Gastrocnemius medialis (tissue), 4 donors: ENCODE results near the gene ATG14. TPM values are rescaled to one million over a fixed set of nuclear protein-coding genes. Genes with fewer than 3 reads are reported as not detected.

ENCODE experiments used
- ATAC-seq, 2 donors: fragments of 150-250 bp; one replicate each; pipeline ENCODE4 v1.9.1; 2016
- DNase-seq, 2 donors: peaks; one replicate each; pipeline ENCODE4 v3.0.0-alpha.2; 2019
- H3K27ac ChIP-seq, 4 donors: fragments of 200-600 bp; sonication (generic); 1 replicate in 1 of 4; 2 replicates in 3 of 4; pipeline ENCODE4 v1.5.1; 2016 to 2018; ENCODE audit warnings: mild to moderate bottlenecking in 2 of 4, moderate library complexity in 1 of 4
- H3K27me3 ChIP-seq, 3 donors: fragments of 200-600 bp; sonication (generic) in 2 of 3; 1 replicate in 1 of 3; 2 replicates in 2 of 3; pipeline versions ENCODE4 v1.5.1 to v1.6.0; 2016 to 2019; ENCODE audit warnings: mild to moderate bottlenecking in 1 of 3, moderate library complexity in 1 of 3
- H3K36me3 ChIP-seq, 2 donors: fragments of 200-600 bp; sonication (generic) in 1 of 2; one replicate each; pipeline ENCODE4 v1.5.1; 2017 to 2018
- H3K4me1 ChIP-seq, 2 donors: fragments of 200-600 bp; sonication (generic) in 1 of 2; one replicate each; pipeline ENCODE4 v1.5.1; 2016 to 2017; ENCODE audit warnings: mild to moderate bottlenecking in 2 of 2
- H3K4me3 ChIP-seq, 4 donors: fragments of 200-600 bp; sonication (generic) in 3 of 4; 1 replicate in 1 of 4; 2 replicates in 3 of 4; pipeline ENCODE4 v1.5.1; 2016 to 2019; ENCODE audit warnings: mild to moderate bottlenecking in 2 of 4
- H3K9me3 ChIP-seq, 3 donors: fragments of 200-600 bp; sonication (generic) in 2 of 3; 1 replicate in 1 of 3; 2 replicates in 2 of 3; pipeline ENCODE4 v1.5.1; 2016 to 2019
- CTCF ChIP-seq, 5 experiments: fragments of 450-650 bp in 3 of 5; fragments of 200-600 bp in 2 of 5; sonication (generic) in 2 of 5; IDR thresholded peaks in 4 of 5; conservative IDR thresholded peaks in 1 of 5; 1 replicate in 4 of 5; 2 replicates in 1 of 5; pipeline ENCODE4 v1.5.1; 2016 to 2019; ENCODE audit warnings: antibody characterized with exemption in 5 of 5, mild to moderate bottlenecking in 3 of 5, moderate library complexity in 3 of 5
- POLR2A ChIP-seq, 2 donors: fragments of 450-650 bp; IDR thresholded peaks; one replicate each; pipeline ENCODE4 v1.6.1; 2017; ENCODE audit warnings: antibody characterized with exemption in 2 of 2, mild to moderate bottlenecking in 2 of 2, moderate library complexity in 2 of 2
- in situ Hi-C, 4 donors: fragments of 200-750 bp; cut with MboI; loops; one replicate each; pipeline versions ENCODE4 v1.15.0 to v1.8.0; 2017; ENCODE audit warnings: low sequenced_read_pairs in 4 of 4
- intact Hi-C: fragments of 100-400 bp; cut with DNase I; formaldehyde crosslinking; loops from one replicate; pipeline ENCODE4 v1.15.1; 2023; ENCODE audit warnings: low total_unique reads
- total RNA-seq, 4 donors: library from RNA; depleted of rRNA; stranded (reverse); fragments of >200 nt; gene quantifications; one replicate each; pipeline versions ENCODE4 v1.1.0 to v1.2.3, GENCODE V29; 2016

ATG14 gene
- total RNA-seq, 4 donors from 2014 or later, result 12.6 to 20.0 (median 15.6) TPM

DNA sequence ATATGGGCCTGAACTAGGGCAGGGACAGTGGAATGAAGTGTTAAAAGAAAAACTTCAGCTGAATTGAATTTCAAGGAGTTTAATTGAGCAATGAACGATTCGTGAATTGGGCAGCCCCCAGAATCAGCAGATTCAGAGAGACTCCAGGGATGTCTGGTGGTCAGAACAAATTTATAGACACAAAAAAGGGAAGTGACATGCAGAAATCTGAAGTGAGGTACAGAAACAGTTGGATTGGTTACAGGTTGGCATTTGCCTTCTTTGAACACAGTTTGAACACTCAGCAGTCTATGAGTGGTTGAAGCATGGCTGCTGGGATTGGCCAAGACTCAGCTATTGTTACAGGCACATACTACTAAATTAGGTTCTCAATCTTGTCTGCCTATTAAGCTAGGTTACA is 38.5 kb upstream of the ATG14 start:
- in situ Hi-C loops (no loop called here), intact Hi-C loops (no loop called here)
- ATAC-seq (no peak), DNase-seq (no peak)
- H3K36me3 ChIP-seq, result no peaks in the 10 kb centered on the region
- H3K9me3 ChIP-seq, result no peaks in the 10 kb centered on the region
- no peaks in the 10 kb centered on the region for H3K27me3 ChIP-seq
- no peak overlapping the region for H3K27ac ChIP-seq
- TF ChIP-seq POLR2A (IDR thresholded peaks at IDR 0.05) (no peak), CTCF (IDR thresholded peaks at IDR 0.05 in 4 of 5, conservative IDR thresholded peaks at IDR 0.05 in 1 of 5) (no peak)
- no peak overlapping the region for H3K4me3 ChIP-seq
- H3K4me1 ChIP-seq, result peaks cover 0 to 8% of the 10 kb centered on the region in 2 donors

DNA sequence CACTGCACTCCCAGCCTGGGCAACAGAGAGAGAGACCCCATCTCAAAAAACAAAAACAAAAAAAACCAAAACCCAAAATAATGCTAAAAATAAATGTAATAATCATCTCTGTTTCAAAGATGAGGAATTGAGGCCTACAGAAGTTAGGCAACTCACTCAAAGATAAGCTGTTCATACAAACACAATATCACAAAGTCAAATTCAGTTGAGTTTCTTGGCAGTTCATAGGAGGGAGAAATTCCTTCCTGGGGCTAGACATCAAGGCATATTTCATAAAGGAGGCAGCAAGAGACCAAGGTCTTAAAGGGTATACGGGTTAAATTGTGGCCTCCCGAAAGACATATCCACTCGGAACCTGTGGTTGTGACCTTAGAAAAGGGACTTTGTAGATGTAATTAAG is 37.5 kb upstream of the ATG14 start:
- in situ Hi-C loops, result loop anchor here (10.0 to 25.0 kb wide), 3 partner anchors 362 to 1038 kb away; no protein-coding TSS in a partner anchor
- Histone ChIP-seq H3K4me3 (no peak overlapping the region), H3K9me3 (no peaks in the 10 kb centered on the region), H3K36me3 (no peaks in the 10 kb centered on the region), H3K27me3 (no peaks in the 10 kb centered on the region), H3K27ac (no peak overlapping the region), H3K4me1 (peaks cover 0 to 5% of the 10 kb centered on the region in 2 donors)
- DNase-seq (no peak), ATAC-seq (no peak)
- intact Hi-C loops, result loop anchor here (10.0 kb wide), 1 partner anchor 886 kb away; no protein-coding TSS in a partner anchor
- TF ChIP-seq CTCF (IDR thresholded peaks at IDR 0.05 in 4 of 5, conservative IDR thresholded peaks at IDR 0.05 in 1 of 5) (no peak), POLR2A (IDR thresholded peaks at IDR 0.05) (no peak)

GRCh38 chr14:55448141-55448614 is 36.5 kb upstream of the ATG14 start:
- in situ Hi-C loops (loop anchor here (10.0 to 25.0 kb wide), 3 partner anchors 361 to 1039 kb away; no protein-coding TSS in a partner anchor), intact Hi-C loops (loop anchor here (10.0 kb wide), 1 partner anchor 887 kb away; no protein-coding TSS in a partner anchor)
- Histone ChIP-seq H3K4me3 (no peak overlapping the region), H3K27me3 (no peaks in the 10 kb centered on the region), H3K36me3 (no peaks in the 10 kb centered on the region), H3K4me1 (peaks cover 0 to 5% of the 10 kb centered on the region in 2 donors), H3K27ac (no peak overlapping the region), H3K9me3 (no peaks in the 10 kb centered on the region)
- DNase-seq (no peak), ATAC-seq (peak in 1 of 2 donors; percentile 46)
- TF ChIP-seq CTCF (IDR thresholded peaks at IDR 0.05 in 4 of 5, conservative IDR thresholded peaks at IDR 0.05 in 1 of 5) (no peak), POLR2A (IDR thresholded peaks at IDR 0.05) (no peak)

DNA sequence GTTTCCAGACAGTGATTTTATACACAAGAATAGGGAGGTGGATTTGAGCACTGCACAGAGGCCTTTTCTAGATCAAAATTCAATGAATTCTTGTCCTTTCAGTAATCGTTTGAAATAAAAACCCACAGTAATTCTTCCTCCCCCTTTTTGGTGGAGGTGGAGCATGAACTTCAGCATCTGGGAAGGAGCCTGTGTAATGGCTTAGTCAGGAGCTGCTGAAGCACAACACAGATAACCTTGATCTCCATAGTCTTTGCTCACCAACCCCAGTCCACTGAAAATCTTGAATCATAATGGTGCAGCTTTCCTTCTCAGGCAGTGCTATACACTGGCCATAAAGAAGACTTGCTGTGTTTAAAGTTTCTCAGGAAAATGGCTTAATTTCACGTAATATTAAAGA is 35.2 kb upstream of the ATG14 start:
- H3K27ac ChIP-seq, result no peak overlapping the region
- H3K36me3 ChIP-seq, result no peaks in the 10 kb centered on the region
- H3K27me3 ChIP-seq, result no peaks in the 10 kb centered on the region
- DNase-seq (no peak), ATAC-seq (no peak)
- intact Hi-C loops (loop anchor here (2.0 to 10.0 kb wide), 2 partner anchors 888 to 1024 kb away; no protein-coding TSS in a partner anchor), in situ Hi-C loops (loop anchor here (10.0 to 25.0 kb wide), 3 partner anchors 360 to 1040 kb away; no protein-coding TSS in a partner anchor)
- H3K4me3 ChIP-seq, result no peak overlapping the region
- TF ChIP-seq POLR2A (IDR thresholded peaks at IDR 0.05) (no peak), CTCF (IDR thresholded peaks at IDR 0.05 in 4 of 5, conservative IDR thresholded peaks at IDR 0.05 in 1 of 5) (no peak)
- H3K9me3 ChIP-seq, result no peaks in the 10 kb centered on the region
- H3K4me1 ChIP-seq, result peaks cover 0 to 5% of the 10 kb centered on the region in 2 donors
